Stimulated activated CD4-positive, alpha-beta T cell treated with anti-CD3 and anti-CD28 coated beads, Interleukin-1b, Interleukin-23, amount 100 ng/mL, for 48 hours (primary cell): Measurements from ENCODE around the gene SLC3A2.
"Not testable (repeated sequence)": the region's sequence is repeated elsewhere in the genome, so short reads cannot be mapped to it uniquely, and the experiment has no call there.

Source experiments
- DNase-seq: peaks from one replicate; pipeline ENCODE4 v3.0.0-alpha.2; 2020

SLC3A2 gene

GRCh38 chr11:62931499-62932278 lies 51.0 kb downstream of the SLC3A2 start:
- no peak for DNase-seq

GRCh38 chr11:62933285-62933684 lies 52.6 kb downstream of the SLC3A2 start:
- DNase-seq = no peak

GRCh38 chr11:62933750-62934495 lies 53.2 kb downstream of the SLC3A2 start:
- no peak for DNase-seq

- DNase-seq = no peak
Observed at GRCh38 chr11:62934496-62934785, 53.7 kb downstream of the SLC3A2 start.

- not testable (repeated sequence) for DNase-seq
Observed at GRCh38 chr11:62937528-62937927, 56.8 kb downstream of the SLC3A2 start.
